Central memory CD4-positive, alpha-beta T cell (primary cell): ENCODE results near the gene TM2D3.

ENCODE experiments used
- DNase-seq: peaks from one replicate; pipeline ENCODE4 v3.0.0; 2022
- total RNA-seq, 3 experiments: gene quantifications; one replicate each; lab custom pipeline; 2026; lab: John Stamatoyannopoulos, UW

TM2D3 gene, protein sequence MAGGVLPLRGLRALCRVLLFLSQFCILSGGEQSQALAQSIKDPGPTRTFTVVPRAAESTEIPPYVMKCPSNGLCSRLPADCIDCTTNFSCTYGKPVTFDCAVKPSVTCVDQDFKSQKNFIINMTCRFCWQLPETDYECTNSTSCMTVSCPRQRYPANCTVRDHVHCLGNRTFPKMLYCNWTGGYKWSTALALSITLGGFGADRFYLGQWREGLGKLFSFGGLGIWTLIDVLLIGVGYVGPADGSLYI
- total RNA-seq: 50.6 to 99.4 (median 96.3) reads per million in 3 experiments

GRCh38 chr15:101652098-101652785 is at the start of gene TM2D3:
Gene TM2D3, minus strand, starts transcription at chr15:101652381. Its CDS starts 20 bp downstream, at chr15:101652361.
- peak; percentile 96 for DNase-seq

DNA sequence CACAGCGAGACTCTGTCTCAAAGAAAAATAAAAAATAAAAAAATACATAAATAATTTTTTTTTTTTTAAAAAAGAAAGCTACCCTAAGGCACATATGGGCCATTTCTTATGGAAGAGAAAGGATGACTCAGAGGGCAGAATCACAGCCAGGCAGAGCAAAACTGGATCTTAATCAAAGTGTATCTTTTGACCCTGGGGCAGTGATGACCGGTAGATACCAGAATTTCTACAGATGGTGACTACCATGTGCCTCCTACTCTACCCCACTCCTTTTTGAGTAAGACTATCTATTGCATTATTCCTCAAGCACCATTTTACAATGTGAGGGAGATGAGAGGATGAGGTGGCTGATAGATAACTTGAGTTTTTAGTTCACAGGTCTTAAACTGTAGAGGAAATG is 46.1 kb upstream of the TM2D3 start:
- DNase-seq: no peak

DNA sequence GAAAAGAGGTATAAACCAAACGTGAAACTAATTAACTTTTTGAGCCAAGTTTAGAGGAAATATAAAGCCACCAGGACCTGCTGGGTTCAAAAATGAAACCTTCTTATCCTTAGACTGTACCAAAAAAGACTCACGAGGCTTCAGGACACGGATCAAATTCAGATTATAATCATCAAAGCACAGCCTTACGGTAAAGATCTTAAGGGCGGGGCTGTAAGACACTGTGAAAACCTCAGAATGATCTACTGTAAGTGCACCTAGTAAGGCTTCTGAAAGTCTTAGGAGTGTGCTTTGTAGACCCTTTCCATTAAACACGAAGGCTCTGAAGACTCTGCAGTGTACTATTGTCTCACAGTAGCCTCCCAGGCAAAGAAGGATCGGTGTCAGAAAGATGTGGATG is 45.3 kb upstream of the TM2D3 start:
- peak; percentile 6 for DNase-seq

DNA sequence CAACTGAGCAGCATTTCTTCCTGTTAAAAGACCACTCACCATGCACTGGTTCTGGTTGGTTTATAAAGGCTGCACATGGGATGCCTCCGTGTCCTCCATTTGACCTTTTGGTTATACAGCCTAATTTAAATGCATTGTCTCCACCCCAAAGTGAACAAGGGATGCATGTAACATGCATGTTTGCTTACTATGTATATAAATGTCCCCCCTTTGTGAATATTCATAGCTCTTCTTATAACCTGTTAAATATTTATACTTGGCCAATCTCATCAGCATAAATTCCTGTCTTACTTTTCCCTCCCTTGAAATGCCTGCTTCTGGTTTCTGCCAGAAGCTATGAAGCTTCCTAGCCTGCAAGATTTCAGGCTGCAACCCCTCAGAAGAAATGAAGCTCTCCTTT is 44.6 kb upstream of the TM2D3 start:
- no peak for DNase-seq

DNA sequence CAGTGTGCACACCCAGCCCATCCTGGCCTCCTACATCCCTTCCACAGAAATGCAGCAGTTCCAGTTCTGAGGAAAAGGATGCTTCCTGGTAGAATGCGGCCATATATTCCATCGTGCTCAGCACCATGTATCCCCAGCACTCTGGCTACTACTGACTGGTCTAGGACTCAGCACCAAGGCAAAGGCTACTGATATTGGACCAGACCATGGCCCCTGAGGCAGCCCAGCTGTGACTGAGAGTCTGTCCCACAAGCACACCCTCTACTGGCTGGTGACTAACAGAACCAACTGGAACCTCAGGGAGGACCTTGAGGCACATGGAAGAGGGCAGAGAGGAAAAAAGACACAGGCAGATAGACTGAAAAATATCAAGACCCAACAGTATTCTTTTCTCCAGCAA is 42.1 kb upstream of the TM2D3 start:
- DNase-seq: no peak

GRCh38 chr15:101692801-101693598 is 40.8 kb upstream of the TM2D3 start:
- no peak for DNase-seq

DNA sequence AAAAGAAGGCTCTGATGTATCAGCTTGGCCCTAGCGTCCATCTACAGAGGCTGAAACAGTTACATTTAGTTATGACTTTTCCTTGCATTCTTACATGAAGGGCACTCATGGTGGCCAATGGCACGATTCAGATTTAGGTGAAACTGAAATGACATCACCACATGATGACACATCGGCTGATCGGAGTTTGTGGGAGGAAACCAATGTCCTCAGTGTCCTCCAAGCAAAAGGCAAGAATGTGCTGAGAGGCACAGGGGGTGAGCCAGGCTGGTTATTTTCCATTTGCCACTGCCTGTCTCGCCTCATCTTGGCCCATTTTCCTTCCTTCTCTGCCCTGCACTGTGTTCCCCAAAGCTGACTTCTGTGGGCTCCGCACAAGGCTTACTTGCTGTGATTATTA is 37.7 kb upstream of the TM2D3 start:
- DNase-seq: no peak

- no peak for DNase-seq
These were observed 34.5 kb upstream of the TM2D3 start for GRCh38 chr15:101686718-101687117.

DNA sequence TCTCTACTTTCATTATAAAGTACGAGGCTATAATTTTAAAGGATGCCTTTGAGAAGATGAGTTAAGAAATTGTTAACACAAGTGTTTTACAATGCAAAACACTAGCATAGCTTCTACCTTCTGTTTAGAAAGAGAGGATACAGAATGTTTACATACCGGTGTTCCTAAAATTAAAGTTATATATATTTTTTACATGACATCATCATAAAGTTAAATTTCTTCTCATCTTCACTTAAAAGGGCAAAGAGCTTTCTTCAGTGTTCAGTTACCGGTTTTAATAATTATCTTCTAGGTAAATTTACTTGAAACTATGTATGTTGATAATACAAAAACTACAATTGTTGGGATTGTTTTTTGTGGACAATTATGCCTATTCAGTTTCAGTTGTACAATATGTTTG is 32.7 kb upstream of the TM2D3 start:
- DNase-seq: no peak

GRCh38 chr15:101684384-101684783 is 32.2 kb upstream of the TM2D3 start:
- no peak for DNase-seq

DNA sequence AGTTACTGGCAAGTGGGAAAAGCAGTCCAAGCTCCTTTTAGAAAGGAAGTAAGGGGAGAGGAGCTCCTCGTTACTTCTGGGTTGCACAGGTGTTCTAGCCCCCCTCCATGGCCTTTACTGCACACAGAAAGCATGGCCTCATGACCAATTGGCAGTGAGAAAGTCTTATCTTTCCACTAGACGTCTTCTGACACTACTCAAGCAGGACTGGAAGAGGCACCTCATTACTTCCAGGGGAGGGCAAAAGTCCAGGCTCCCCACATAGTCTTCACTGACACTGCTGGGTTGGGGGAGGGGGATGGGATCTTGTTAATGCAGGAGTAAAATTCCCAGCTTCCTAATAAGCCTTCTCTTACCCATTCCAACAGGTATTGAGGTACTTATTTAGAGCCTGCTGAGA is 27.6 kb upstream of the TM2D3 start:
- no peak for DNase-seq

DNA sequence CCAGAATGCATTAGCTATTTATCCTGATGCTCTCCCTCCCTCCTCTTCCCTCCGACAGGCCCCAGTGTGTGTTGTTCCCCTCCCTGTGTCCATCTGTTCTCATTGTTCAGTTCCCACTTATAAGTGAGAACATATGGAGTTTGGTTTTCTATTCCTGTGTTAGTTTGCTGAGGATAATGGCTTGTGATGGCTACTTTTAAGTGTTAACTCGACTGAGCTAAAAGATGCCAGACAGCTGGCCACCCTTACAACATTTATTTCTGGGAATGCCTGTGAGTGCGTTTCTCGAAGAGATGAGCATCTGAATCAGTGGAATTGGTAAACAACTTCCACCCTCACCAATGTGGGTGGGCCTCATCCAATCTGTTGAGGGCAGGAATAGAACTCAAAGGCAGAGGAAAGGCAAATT is 24.7 kb upstream of the TM2D3 start:
- no peak for DNase-seq

GRCh38 chr15:101675796-101676582 is 23.8 kb upstream of the TM2D3 start:
- no peak for DNase-seq

DNA sequence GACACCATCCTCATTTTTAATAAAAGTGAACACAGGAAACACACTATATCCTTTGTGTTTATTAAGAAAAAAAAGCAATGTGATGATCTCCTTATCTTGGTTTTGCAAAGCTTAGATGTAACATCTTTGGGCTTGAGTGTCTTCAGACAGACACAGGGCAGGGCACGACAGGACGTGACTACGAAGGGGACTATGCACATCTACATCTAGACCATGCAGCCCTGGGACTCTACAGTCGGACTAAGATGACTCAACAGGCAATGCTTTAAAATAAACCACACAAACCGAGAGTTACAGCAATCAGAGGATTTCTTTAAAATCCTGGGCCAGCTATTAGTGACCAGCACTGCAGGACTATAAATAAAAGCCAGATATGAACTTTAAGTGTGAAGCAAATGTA is 22.8 kb upstream of the TM2D3 start:
- DNase-seq: no peak

- DNase-seq: no peak
These were observed 20.1 kb upstream of the TM2D3 start for GRCh38 chr15:101672298-101672697.

GRCh38 chr15:101669744-101670143 is 17.6 kb upstream of the TM2D3 start:
- no peak for DNase-seq

GRCh38 chr15:101667881-101668280 is 15.7 kb upstream of the TM2D3 start:
- no peak for DNase-seq

GRCh38 chr15:101664303-101664913 is 12.2 kb upstream of the TM2D3 start:
- DNase-seq: no peak

- no peak for DNase-seq
These were observed 10.0 kb upstream of the TM2D3 start for GRCh38 chr15:101662203-101662602.

DNA sequence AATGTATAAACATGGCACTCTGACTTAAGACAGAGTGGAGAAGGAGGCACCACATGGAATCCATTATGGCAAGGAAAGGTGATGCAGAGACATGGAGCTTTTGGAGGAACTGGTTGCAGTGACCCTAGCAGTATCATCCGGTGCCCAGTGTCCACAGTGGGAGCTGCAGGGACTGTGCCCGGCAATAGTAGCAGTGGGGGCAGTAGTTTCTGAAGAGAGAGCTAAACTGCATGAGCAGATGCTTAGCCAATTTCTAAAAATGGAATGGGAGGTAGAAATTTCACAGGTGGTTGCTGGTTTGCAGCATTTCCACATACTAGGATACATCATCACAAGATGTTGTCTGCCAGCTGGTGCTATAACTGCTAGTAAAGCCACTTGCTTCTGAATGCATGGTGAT is 7.8 kb upstream of the TM2D3 start:
- DNase-seq: no peak

DNA sequence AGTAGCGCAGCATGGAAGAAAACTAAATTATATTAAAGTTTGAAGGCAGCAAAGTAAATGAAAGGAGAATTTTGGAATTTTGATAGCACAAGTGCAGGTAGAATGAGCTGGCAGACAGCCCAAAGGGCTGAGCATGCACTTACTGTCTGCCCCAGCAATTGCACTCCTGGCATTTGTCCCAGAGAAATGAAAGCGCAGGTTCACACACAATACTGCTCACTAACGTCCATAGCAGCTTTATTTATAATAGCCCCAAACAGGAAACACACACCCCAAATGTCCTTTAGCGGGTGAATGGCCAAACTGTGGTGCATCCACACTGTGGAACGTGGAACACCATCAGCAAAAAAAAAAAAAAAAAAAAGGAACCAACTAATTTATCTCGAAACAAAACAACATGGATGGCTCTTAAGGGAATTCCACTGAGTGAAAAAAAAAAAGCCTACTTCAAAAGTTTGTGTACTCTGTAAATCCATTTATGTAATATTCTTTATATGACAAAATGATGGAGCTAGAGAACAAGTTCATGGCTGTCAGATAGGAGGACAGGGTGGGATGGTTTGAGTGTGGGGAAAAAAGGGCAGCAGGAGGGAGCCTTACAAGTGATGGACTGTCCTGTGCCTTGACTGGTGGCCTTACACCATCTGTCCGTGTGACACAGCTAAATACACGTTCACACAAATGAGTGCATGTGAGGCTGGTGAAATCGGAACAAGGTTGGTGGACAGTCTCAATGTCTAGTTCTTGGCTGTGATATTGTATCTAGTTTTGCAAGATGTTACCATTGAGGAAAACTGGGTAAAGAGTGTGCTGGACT is 6.0 kb upstream of the TM2D3 start:
- no peak for DNase-seq

- no peak for DNase-seq
These were observed 5.0 kb upstream of the TM2D3 start for GRCh38 chr15:101657171-101657570.
